T47D (cell line): Measurements from ENCODE around the gene S100G.

Experiments
- DNase-seq, 2 experiments: peaks; one replicate each; pipeline versions ENCODE4 v3.0.0 to v3.0.0-alpha.2; 2011 to 2012; ENCODE audit warnings: low read depth in 1 of 2, low spot score in 1 of 2
- JUND ChIP-seq: IDR thresholded peaks from 2 replicates; pipeline ENCODE4 v1.6.1; 2012; ENCODE audit warnings: low read depth
- in situ Hi-C: cut with HindIII; loops from 2 replicates; pipeline ENCODE4 v1.10.0; 2016; ENCODE audit warnings: low sequenced_read_pairs, low pct_unique_long_range_greater_than_20kb

S100G gene

GRCh38 chrX:16659321-16659720, 9.4 kb downstream of the S100G start:
- in situ Hi-C loops: no loop called here
- TF ChIP-seq JUND: no peak
- peak in 1 of 2 experiments; percentile 50 for DNase-seq

- DNase-seq: peak in 1 of 2 experiments; percentile 45
- in situ Hi-C loops: no loop called here
- TF ChIP-seq JUND: no peak
These were observed 11.5 kb downstream of the S100G start for GRCh38 chrX:16661495-16661894.

GRCh38 chrX:16662402-16662801, 12.4 kb downstream of the S100G start:
- peak; percentile 19 to 99 for DNase-seq
- in situ Hi-C loops: no loop called here
- peak; percentile 97 for TF ChIP-seq JUND

GRCh38 chrX:16664074-16664473, 14.1 kb downstream of the S100G start:
- peak in 1 of 2 experiments; percentile 57 for DNase-seq

GRCh38 chrX:16664626-16665025, 14.7 kb downstream of the S100G start:
- in situ Hi-C loops: no loop called here
- TF ChIP-seq JUND: no peak
- peak in 1 of 2 experiments; percentile 54 for DNase-seq

More at GRCh38 chrX:16664074-16664473, 14.1 kb downstream of the S100G start:
- TF ChIP-seq JUND: no peak
- in situ Hi-C loops: no loop called here

- DNase-seq: no peak
These were observed 15.1 kb downstream of the S100G start for GRCh38 chrX:16665089-16665488.

GRCh38 chrX:16666541-16666940, 16.6 kb downstream of the S100G start:
- TF ChIP-seq JUND: no peak
- in situ Hi-C loops: no loop called here

More at GRCh38 chrX:16665089-16665488, 15.1 kb downstream of the S100G start:
- in situ Hi-C loops: no loop called here
- TF ChIP-seq JUND: no peak

GRCh38 chrX:16671005-16671404, 21.0 kb downstream of the S100G start:
- in situ Hi-C loops: no loop called here
- no peak for TF ChIP-seq JUND
- peak; percentile 54 to 87 for DNase-seq

More at GRCh38 chrX:16666541-16666940, 16.6 kb downstream of the S100G start:
- peak in 1 of 2 experiments; percentile 75 for DNase-seq

GRCh38 chrX:16678689-16679088, 28.7 kb downstream of the S100G start:
- no peak for TF ChIP-seq JUND
- no peak for DNase-seq
- in situ Hi-C loops: no loop called here

- no peak for TF ChIP-seq JUND
- in situ Hi-C loops: no loop called here
- no peak for DNase-seq
These were observed 33.2 kb downstream of the S100G start for GRCh38 chrX:16683007-16683664.

- no peak for DNase-seq
- in situ Hi-C loops: no loop called here
- TF ChIP-seq JUND: no peak
These were observed 37.6 kb downstream of the S100G start for GRCh38 chrX:16687514-16687913.

GRCh38 chrX:16695079-16695676, 45.2 kb downstream of the S100G start:
- TF ChIP-seq JUND: no peak
- peak in 1 of 2 experiments; percentile 73 for DNase-seq
- in situ Hi-C loops: no loop called here

GRCh38 chrX:16696956-16697355, 47.0 kb downstream of the S100G start:
- DNase-seq: no peak
- TF ChIP-seq JUND: no peak
- in situ Hi-C loops: no loop called here

GRCh38 chrX:16699389-16699788, 49.4 kb downstream of the S100G start:
- no peak for TF ChIP-seq JUND
- in situ Hi-C loops: no loop called here
- no peak for DNase-seq
